ENCODE data around the gene PLG. TPM values are rescaled to one million over a fixed set of nuclear protein-coding genes. Genes with fewer than 3 reads are reported as not detected.
"Not testable (repeated sequence)": the region's sequence is repeated elsewhere in the genome, so short reads cannot be mapped to it uniquely, and the experiment has no call there.

PLG gene
- not detected in 2 replicates for total RNA-seq (2014; rRNA removed; shearing (Covaris generic); ENCODE audit: low replicate concordance)

DNA sequence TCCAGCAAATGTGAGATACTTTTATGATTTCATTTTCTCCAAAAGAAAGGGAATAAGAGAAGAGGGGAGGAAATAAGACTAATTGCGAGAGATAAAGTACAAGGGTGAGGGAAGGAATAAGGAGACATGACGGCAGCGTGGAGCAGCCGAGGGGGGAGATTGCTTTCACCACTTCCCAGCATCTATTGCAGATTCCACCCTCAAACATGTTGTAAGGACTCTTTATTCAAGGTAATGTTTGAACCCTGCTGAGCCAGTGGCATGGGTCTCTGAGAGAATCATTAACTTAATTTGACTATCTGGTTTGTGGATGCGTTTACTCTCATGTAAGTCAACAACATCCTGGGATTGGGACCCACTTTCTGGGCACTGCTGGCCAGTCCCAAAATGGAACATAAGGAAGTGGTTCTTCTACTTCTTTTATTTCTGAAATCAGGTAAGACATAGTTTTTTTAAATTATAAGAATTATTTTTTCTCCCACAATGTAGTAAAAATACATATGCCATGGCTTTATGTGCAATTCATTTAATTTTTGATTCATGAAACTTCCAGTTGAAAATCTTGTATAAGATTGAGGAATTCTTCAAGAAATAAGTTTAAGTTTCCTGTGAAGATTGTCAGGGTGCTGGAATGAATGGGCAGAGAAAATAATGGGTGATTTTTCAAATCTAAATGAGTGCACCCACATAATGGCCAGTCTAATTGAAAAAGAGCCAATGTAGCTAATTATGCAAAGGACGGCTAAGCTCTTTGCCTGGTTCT is at the start of gene PLG:
PLG (plus strand) TSS at position 327 of the 763 bp plus-strand sequence; CDS start at position 388, 61 bp downstream.
- not testable (repeated sequence) for H3K36me3 ChIP-seq, DNase-seq, H3K4me3 ChIP-seq, H3K9me3 ChIP-seq, H3K27me3 ChIP-seq

DNA sequence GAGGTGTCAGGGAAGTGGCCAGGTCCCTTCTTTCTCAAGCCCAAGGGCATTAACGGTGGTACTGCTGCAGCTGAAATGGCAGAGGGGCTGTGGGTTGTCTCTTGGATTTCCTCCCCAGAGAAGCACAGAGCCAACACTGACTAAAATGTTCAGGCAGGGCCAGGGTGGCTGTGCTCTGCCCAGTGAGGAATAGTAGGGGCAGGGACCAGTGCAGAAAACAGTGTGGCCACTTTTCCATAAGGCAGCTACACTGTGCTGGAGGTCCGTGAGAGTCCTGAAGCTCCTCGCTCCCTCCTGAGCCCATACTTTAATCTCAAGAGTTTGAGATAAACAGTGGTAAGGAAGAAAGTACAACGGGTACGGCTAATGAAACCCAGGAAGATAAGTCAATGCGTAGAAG is 42.5 kb upstream of the PLG start:
- no peaks in the 10 kb centered on the region; the same call in 1 of the 2 replicates for H3K27me3 ChIP-seq
- H3K36me3 ChIP-seq: no peaks in the 10 kb centered on the region
- no peaks in the 10 kb centered on the region for H3K9me3 ChIP-seq
- H3K4me3 ChIP-seq: no peak overlapping the region
- DNase-seq: no peak

DNA sequence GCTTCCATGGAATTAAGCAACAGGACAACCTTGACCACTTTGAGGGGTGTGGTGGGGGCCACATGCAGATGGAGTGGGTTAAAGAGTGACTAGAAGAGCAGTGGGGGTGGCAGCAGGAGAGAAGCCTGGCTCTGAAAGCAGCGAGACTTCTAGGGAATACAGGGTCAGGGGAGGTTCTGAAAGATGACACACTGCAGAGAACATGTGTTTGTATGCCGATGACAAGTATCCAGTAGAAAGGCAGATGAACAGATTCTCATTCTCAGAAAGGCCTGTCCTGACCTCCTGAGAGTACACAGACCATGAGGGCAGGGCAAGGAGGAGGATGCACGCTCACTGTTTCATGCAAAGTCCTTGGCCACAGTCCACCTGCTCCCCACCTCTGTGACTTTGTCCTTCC is 40.8 kb upstream of the PLG start:
- Histone ChIP-seq H3K4me3 (no peak overlapping the region), H3K36me3 (no peaks in the 10 kb centered on the region), H3K9me3 (no peaks in the 10 kb centered on the region), H3K27me3 (no peaks in the 10 kb centered on the region)
- no peak for DNase-seq

DNA sequence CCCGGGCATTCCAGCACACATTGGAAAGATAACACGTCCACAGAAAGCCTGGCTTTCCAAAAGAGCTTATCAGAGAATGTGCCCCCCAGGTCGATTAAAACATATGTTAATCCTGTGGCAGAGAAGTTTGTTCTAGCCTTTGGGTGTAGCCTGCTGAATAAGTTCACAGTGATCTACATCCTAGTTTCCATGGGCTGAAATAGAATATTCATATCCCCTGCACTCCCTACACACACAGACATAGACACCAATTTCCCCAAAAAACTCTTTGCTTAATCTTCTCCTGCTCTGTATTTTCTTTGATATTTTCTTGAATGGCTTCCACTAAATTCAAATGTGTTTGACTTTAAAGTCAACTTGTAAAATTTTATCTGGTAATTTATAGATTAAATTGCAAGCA is 39.6 kb upstream of the PLG start:
- Histone ChIP-seq H3K9me3 (no peaks in the 10 kb centered on the region), H3K4me3 (no peak overlapping the region), H3K36me3 (no peaks in the 10 kb centered on the region), H3K27me3 (no peaks in the 10 kb centered on the region; the same call in 1 of the 2 replicates)
- DNase-seq: no peak

DNA sequence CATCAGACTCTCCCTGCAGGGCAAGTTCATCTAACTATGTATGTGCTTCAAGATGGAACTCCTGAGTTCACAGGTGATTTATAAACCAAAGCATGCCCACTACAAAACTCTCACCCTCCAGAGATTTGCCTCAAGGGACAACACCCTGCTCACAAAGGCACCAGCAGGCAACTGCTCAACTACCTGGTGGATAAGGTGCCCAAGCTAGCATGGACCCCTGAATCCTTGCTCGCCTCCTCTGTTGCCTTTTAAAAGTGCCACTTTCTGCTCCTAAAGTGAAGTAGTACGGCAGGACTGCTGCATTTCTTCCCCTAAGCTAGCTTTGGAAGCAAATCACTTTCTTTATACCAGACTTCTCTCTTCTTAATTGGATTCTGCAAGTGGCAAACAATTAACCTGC is 39.2 kb upstream of the PLG start:
- Histone ChIP-seq H3K4me3 (no peak overlapping the region), H3K36me3 (no peaks in the 10 kb centered on the region), H3K27me3 (no peaks in the 10 kb centered on the region; the same call in 1 of the 2 replicates), H3K9me3 (no peaks in the 10 kb centered on the region)
- no peak for DNase-seq

DNA sequence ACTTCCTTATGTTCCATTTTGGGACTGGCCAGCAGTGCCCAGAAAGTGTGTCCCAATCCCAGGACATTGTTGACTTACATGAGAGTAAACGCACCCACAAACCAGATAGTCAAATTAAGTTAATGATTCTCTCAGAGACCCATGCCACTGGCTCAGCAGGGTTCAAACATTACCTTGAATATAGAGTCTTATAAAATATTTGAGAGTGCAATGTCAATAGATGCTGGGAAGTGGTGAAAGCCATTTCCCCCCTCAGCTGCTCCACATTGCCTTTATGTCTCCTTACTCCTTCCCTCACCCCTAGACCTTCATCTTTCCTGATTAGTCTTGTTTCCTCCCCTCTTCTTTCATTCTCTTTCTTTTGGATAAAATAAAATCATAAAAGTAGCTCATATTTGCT is 37.8 kb upstream of the PLG start, which contains the start of gene LPA:
LPA (minus strand) TSS at position 78 of the 400 bp plus-strand sequence; CDS start at position 17, 61 bp downstream.
- not testable (repeated sequence) for H3K4me3 ChIP-seq, DNase-seq, H3K36me3 ChIP-seq, H3K9me3 ChIP-seq, H3K27me3 ChIP-seq

DNA sequence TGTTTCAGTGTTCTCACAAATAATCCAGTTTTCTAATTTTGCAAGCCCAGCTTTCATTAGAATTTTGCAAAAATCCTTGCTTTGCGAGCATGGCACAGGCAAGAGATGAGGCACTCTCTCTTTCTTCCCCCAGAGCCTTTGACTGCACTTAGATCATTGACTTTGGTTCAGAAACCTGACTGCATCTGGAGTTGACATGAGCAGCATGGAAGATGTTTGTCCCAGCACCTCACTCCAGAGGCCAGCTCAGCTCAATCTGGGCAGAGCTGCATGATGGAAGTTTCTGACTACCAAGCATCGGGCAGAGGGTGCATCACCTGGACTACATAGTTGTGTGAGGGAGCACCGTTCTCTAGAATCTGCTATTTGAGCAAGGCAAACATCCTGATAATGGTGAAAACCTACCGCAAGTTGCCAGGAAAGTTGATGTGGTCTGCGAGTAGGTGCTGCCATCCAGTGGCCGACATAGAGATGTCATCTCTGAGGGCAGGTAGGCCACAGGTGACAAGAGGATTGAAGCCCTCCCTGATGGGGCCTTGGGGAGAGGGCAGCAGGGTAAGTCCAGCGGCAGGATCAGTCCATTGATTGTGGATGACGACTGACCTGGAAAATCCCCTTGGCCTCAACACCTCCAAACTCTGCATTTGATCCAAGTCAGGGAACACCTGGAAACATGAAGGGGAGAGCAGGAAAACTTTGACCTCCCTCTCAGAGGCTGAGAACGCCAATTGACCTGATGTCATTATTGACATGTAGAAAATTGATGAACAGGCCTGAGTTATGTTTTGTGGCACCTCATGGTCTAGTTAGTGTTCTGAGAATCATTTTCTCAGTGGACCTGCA is 34.2 kb upstream of the PLG start:
- no peak overlapping the region for H3K4me3 ChIP-seq
- no peaks in the 10 kb centered on the region; the same call in 1 of the 2 replicates for H3K27me3 ChIP-seq
- peak; percentile 12 for DNase-seq
- no peaks in the 10 kb centered on the region for H3K36me3 ChIP-seq
- no peaks in the 10 kb centered on the region for H3K9me3 ChIP-seq

DNA sequence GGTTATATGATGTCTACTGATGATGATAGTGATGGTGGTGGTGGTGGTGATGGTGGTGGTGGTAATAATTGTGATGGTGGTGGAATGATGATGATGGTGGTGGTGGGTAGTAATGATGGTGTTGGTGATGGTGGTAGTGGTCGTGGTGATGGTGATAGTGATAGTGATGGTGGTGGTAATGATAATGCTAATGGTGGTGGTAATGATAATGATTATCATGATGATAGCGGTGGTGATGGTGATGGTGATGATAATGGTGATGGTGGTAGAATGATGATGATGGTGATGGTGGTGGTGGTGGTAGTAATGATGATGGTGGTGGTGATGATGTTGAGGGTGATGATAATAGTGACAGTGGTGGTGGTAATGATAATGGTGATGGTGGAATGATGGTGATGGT is 33.5 kb upstream of the PLG start:
- Histone ChIP-seq H3K4me3 (no peak overlapping the region), H3K27me3 (peaks cover 2% of the 10 kb centered on the region; the same call in 1 of the 2 replicates), H3K9me3 (no peaks in the 10 kb centered on the region; the same call in 1 of the 2 replicates), H3K36me3 (no peaks in the 10 kb centered on the region)
- DNase-seq: no peak

DNA sequence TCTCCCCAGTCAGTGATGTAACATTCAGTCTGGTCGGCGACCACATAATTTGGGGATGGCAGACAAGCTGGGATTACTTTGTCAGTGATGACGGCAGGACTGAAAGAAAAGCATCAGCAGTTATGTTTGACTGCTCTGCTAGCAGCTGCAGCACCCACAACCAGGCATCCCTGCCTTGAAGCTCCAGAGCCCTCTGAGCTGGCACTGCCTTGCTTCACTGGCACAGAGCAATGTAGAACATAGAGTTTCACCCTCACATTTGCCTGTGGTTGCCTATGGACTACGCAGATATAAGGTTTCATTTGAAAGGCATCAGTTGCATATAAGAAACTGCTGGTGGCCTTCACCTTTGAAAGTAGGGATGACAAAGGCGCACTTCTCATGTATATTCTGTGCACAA is 25.6 kb upstream of the PLG start:
- not testable (repeated sequence) for H3K4me3 ChIP-seq, H3K9me3 ChIP-seq, H3K27me3 ChIP-seq, H3K36me3 ChIP-seq, DNase-seq

DNA sequence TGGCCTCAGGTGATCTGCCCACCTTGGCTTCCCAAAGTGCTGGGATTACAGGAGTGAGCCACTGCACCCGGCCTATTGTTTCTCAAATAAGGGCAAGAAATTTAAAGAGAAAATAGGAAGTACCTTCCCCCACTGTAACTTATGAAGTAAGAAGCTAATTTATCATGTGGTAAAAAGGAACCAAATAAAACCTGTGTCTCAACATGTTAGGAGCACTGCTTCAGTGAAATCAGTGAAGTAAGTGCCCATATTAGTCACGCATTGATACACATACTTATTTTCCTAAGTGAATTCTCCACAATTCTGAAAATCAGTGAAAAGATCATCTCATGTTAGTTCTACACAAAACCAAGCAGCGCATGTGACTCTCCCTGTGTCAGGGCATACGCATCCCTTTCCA is 23.8 kb upstream of the PLG start:
- DNase-seq: no peak
- no peaks in the 10 kb centered on the region; the same call in 1 of the 2 replicates for H3K9me3 ChIP-seq
- H3K27me3 ChIP-seq: 0 out of 2 replicates have a peak, but pooled peaks cover under 1% of the 10 kb centered on the region
- no peak overlapping the region for H3K4me3 ChIP-seq
- no peaks in the 10 kb centered on the region for H3K36me3 ChIP-seq

DNA sequence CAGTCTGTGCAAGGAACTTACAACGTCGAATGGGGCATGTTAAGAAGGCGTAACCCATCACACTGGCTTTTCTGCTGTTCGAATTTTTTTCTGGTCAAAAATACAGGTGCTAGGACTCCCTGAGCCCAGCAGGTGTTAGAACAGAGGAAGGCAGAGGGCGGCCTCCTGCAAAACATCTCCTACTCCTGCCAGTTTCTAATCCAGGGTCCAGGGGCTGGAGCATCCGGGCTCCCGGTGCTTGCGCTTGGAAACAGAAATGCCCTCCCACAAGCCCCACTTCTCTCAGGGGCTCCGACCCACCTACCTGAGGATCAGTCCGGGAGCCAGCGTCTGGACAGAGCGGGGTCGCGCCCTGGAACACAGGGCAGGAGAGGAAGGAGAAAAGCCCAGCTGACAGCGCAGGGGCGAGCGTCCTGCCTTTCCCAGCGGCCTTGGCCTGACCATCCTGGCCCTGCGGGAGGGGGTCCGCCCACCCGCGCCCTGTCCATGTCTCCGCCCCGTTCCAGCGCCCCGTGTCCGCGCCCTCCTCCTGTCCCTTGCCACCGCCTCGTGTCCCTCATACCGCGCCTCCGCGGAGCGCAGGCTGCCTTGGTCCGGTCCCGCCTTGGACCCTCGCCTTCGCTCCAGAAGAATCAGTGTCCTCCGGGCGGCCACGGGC is 23.2 kb upstream of the PLG start:
- Histone ChIP-seq H3K36me3 (no peaks in the 10 kb centered on the region), H3K9me3 (no peaks in the 10 kb centered on the region), H3K4me3 (no peak overlapping the region), H3K27me3 (no peaks in the 10 kb centered on the region)
- no peak for DNase-seq

DNA sequence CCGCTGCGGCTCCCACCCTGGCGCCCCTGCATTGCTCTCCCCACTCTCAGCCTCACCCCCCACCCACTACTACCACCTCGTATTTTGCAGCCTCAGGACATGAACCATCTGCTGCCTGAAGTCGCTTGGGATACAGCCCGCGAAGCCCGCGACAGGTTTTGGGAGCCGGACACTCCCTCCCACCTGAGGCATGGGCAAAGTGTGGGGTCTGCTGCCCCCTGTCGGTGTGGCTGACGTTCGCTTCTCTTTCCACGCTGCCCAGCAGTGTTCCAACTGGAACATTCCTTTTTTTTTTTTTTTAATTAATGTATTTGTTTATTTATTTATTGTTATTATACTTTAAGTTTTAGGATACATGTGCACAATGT is 22.7 kb upstream of the PLG start:
- H3K4me3 ChIP-seq: no peak overlapping the region
- DNase-seq: no peak

DNA sequence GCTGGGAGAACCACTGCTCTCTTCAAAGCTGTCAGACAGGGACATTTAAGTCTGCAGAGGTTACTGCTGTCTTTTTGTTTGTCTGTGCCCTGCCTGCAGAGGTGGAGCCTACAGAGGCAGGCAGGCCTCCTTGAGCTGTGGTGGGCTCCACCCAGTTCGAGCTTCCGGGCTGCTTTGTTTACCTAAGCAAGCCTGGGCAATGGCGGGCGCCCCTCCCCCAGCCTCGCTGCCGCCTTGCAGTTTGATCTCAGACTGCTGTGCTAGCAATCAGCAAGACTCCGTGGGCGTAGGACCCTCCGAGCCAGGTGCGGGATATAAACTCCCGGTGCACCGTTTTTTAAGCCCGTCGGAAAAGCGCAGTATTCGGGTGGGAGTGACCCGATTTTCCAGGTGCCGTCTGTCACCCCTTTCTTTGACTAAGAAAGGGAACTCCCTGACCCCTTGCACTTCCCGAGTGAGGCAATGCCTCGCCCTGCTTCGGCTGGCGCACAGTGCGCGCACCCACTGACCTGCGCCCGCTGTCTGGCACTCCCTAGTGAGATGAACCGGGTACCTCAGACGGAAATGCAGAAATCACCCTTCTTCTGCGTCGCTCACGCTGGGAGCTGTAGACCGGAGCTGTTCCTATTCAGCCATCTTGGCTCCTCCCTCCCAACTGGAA is 16.8 kb upstream of the PLG start:
- not testable (repeated sequence) for DNase-seq, H3K4me3 ChIP-seq

More for the DNA sequence above, 22.7 kb upstream of the PLG start:
- no peaks in the 10 kb centered on the region for H3K9me3 ChIP-seq
- no peaks in the 10 kb centered on the region for H3K27me3 ChIP-seq
- no peaks in the 10 kb centered on the region for H3K36me3 ChIP-seq

DNA sequence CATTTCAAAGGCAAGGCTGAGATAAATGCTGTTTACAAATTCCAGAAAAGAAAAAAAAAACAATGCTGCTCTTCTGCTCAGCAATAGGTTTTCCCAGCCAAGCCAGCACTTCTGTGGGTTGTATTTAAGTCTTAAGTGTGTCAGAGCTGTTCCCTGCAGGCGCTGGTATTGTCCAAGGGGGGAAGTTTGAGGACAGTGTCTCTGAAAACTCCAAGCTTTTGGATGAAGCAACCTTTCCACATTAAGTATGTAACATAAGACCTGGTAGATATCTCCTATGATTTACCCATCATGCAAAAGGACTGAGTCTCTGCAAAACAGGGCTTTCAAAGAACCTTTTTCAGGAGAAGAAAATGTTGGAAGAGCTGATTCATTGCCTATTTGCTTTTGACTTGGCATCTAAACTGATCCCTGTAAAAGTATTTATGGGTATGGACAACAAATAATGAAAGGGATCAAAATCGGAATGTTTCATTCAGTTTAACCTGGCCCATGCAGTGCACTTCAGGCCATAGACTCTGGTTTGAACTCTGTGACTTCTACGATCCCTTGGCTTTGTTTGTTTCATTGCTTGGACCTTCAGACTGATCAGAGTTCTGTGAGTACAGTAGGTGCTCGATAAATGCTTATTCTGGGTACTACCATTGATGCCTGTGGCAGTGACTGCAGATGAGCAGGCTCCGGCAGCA is 16.1 kb upstream of the PLG start:
- H3K4me3 ChIP-seq: no peak overlapping the region
- H3K9me3 ChIP-seq: no peaks in the 10 kb centered on the region
- no peaks in the 10 kb centered on the region for H3K36me3 ChIP-seq
- H3K27me3 ChIP-seq: no peaks in the 10 kb centered on the region
- DNase-seq: no peak

More for the DNA sequence above, 16.8 kb upstream of the PLG start:
- H3K27me3 ChIP-seq, H3K36me3 ChIP-seq, H3K9me3 ChIP-seq: not testable (repeated sequence)

DNA sequence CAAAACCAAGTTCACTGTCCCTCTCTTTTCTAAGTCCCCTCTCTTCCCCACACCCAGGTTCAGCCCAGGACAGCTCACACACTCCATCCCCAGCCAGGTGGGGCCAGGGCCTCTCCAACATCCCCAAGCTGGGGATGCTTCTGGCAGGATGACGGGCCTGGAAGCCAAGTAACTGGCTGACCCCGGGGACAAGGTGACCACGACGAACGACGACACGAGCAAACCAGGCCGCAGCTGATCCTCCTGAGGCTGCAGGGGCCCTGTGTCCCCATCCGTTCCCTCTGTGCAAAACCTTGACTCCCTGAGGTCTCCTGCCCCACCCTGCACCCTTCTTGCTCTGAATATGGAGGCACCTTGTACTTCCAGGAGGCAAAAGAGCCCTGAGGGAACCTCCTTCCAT is 11.6 kb upstream of the PLG start:
- no peaks in the 10 kb centered on the region for H3K36me3 ChIP-seq
- no peaks in the 10 kb centered on the region for H3K9me3 ChIP-seq
- H3K27me3 ChIP-seq: no peaks in the 10 kb centered on the region
- no peak overlapping the region for H3K4me3 ChIP-seq
- no peak for DNase-seq

DNA sequence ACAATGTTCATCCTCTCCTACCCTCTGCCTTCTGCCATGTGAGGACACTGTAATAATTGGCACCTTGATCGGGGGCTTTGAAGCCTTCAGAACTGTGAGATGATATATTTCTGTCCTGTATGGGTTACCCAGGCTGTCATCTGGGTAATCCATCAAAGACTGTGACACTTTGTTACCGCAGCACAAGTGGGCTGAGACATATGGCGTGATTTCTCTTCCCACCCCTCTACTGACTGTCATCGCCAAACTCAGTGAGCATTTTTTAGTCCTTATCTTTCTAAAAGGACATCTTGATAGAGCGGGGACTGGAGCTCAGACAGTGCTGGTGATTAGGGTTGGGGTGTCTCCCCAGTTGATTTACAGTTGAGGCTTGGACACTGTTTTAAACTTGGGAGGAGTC is 10.4 kb upstream of the PLG start:
- Histone ChIP-seq H3K27me3 (no peaks in the 10 kb centered on the region), H3K9me3 (no peaks in the 10 kb centered on the region), H3K36me3 (no peaks in the 10 kb centered on the region), H3K4me3 (no peak overlapping the region)
- DNase-seq: no peak
